Measurements from ENCODE around the gene SFRP5. TPM values are rescaled to one million over a fixed set of nuclear protein-coding genes. Genes with fewer than 3 reads are reported as not detected.

The SFRP5 gene
- total and polyA plus RNA-seq, 2 of the 13 experiments (the other 11 are each of a cell fraction or from before 2014, with no cell fraction given) = 0.32 to 1.7 TPM

GRCh38 chr10:97768322-97769315 is 3.2 kb downstream of the SFRP5 start:
- peaks cover 6 to 30% of the 10 kb centered on the region in 2 experiments for H3K27me3 ChIP-seq (ENCODE audit: control insufficient read depth in 1 of 2, insufficient read depth in 2 of 2, low read length in 2 of 2)
- 73% methylated on average over 9 of the region's 9 CpGs for WGBS (ENCODE audit: low lambda C conversion rate)
- H3K4me2 ChIP-seq (ENCODE audit: low read depth, low read length) = no peak overlapping the region
- H3K4me1 ChIP-seq (ENCODE audit: insufficient read depth, low read length) = peaks cover 42% of the 10 kb centered on the region
- ATAC-seq (no peak), DNase-seq (ENCODE audit: low spot score) (no peak), FAIRE-seq (no peak)
- no peak overlapping the region for H3K4me3 ChIP-seq (replicated peaks in 1 of 3; ENCODE audit: insufficient read depth in 1 of 3, low read depth in 2 of 3, low read length in 3 of 3)
- H3K9ac ChIP-seq (ENCODE audit: insufficient read depth, low read depth, low read length) = no peak overlapping the region
- H3K9me3 ChIP-seq (ENCODE audit: low read length) = no peaks in the 10 kb centered on the region
- ChIA-PET CTCF (ENCODE audit: low intra/inter-chr PET ratio, low total read pairs) (no interaction called here), POLR2A (no interaction called here)
- no TSS peak for BruUV-seq (replicated peaks)
- in situ Hi-C loops (cut with HindIII; ENCODE audit: extremely low pct_ligation_motif_present, low pct_unique_long_range_greater_than_20kb) (no loop called here), intact Hi-C loops (cut with micrococcal nuclease; ENCODE audit: unreplicated experiment) (no loop called here)
- no peaks in the 10 kb centered on the region for H3K79me2 ChIP-seq (ENCODE audit: insufficient read depth, low read length)
- H3K27ac ChIP-seq (ENCODE audit: extremely low read length, insufficient read depth, low read length) = no peak overlapping the region
- no peaks in the 10 kb centered on the region for H3K36me3 ChIP-seq (replicated peaks in 1 of 2; ENCODE audit: control insufficient read depth in 1 of 2, insufficient read depth in 2 of 2, low read length in 2 of 2)
- no peaks in the 10 kb centered on the region for H4K20me1 ChIP-seq (ENCODE audit: insufficient read depth, low read length)
- TF ChIP-seq ZBTB8A (CRISPR knock-in tag; IDR thresholded peaks at IDR 0.05; ENCODE audit: borderline replicate concordance, low read depth) = no peak
- H2AFZ ChIP-seq (ENCODE audit: low read length) = no peak overlapping the region

GRCh38 chr10:97766996-97767924 is 4.5 kb downstream of the SFRP5 start:
- no peak for ATAC-seq
- intact Hi-C loops (cut with micrococcal nuclease; ENCODE audit: unreplicated experiment) (no loop called here), in situ Hi-C loops (cut with HindIII; ENCODE audit: extremely low pct_ligation_motif_present, low pct_unique_long_range_greater_than_20kb) (no loop called here)
- ChIA-PET POLR2A (no interaction called here), CTCF (ENCODE audit: low intra/inter-chr PET ratio, low total read pairs) (no interaction called here)
- H3K4me3 ChIP-seq (replicated peaks in 1 of 3; ENCODE audit: insufficient read depth in 1 of 3, low read depth in 2 of 3, low read length in 3 of 3) = no peak overlapping the region
- no peak overlapping the region for H3K27ac ChIP-seq (ENCODE audit: extremely low read length, insufficient read depth, low read length)
- no peak overlapping the region for H3K4me2 ChIP-seq (ENCODE audit: low read depth, low read length)
- no peaks in the 10 kb centered on the region for H4K20me1 ChIP-seq (ENCODE audit: insufficient read depth, low read length)
- no peak overlapping the region for H2AFZ ChIP-seq (ENCODE audit: low read length)
- peaks cover 42% of the 10 kb centered on the region for H3K4me1 ChIP-seq (ENCODE audit: insufficient read depth, low read length)
- H3K36me3 ChIP-seq (replicated peaks in 1 of 2; ENCODE audit: control insufficient read depth in 1 of 2, insufficient read depth in 2 of 2, low read length in 2 of 2) = no peaks in the 10 kb centered on the region
- no peaks in the 10 kb centered on the region for H3K9me3 ChIP-seq (ENCODE audit: low read length)
- no peak for FAIRE-seq
- 84% methylated on average over 19 of the region's 22 CpGs for WGBS (ENCODE audit: low lambda C conversion rate)
- no TSS peak for BruUV-seq (replicated peaks)
- no peak for DNase-seq (ENCODE audit: low spot score)
- peaks cover 4 to 21% of the 10 kb centered on the region in 2 experiments for H3K27me3 ChIP-seq (ENCODE audit: control insufficient read depth in 1 of 2, insufficient read depth in 2 of 2, low read length in 2 of 2)
- no peaks in the 10 kb centered on the region for H3K79me2 ChIP-seq (ENCODE audit: insufficient read depth, low read length)
- H3K9ac ChIP-seq (ENCODE audit: insufficient read depth, low read depth, low read length) = no peak overlapping the region
- TF ChIP-seq SMYD3 (CRISPR knock-in tag; IDR thresholded peaks at IDR 0.05) (no peak), MNT (IDR thresholded peaks at IDR 0.05) (no peak), ONECUT2 (CRISPR knock-in tag; IDR thresholded peaks at IDR 0.05) (no peak), KDM1A (CRISPR knock-in tag; IDR thresholded peaks at IDR 0.05) (no peak), MIXL1 (CRISPR knock-in tag; IDR thresholded peaks at IDR 0.05) (no peak), FOXJ3 (CRISPR knock-in tag; IDR thresholded peaks at IDR 0.05; ENCODE audit: borderline replicate concordance) (no peak), MTA3 (CRISPR knock-in tag; IDR thresholded peaks at IDR 0.05) (no peak), ZNF281 (CRISPR knock-in tag; IDR thresholded peaks at IDR 0.05; ENCODE audit: borderline replicate concordance) (no peak), ETS1 (CRISPR knock-in tag; IDR thresholded peaks at IDR 0.05) (no peak)
